BLaER1 treated with 17β-estradiol and CSF1 and Interleukin-3, amounts not matched to agents 10 nM and 100 nM (cell line): ENCODE results near the gene SLC7A5.
"Not testable (repeated sequence)": the region's sequence is repeated elsewhere in the genome, so short reads cannot be mapped to it uniquely, and the experiment has no call there.

ENCODE experiments used
- H3K27ac ChIP-seq, 11 experiments: shearing (Covaris generic); formaldehyde crosslinking; 2 replicates each; pipeline ENCODE4 v1.8.1; 2022
- H3K27me3 ChIP-seq, 11 experiments: shearing (Covaris generic); formaldehyde crosslinking; 2 replicates each; pipeline ENCODE4 v1.8.1; 2022
- H3K36me3 ChIP-seq, 11 experiments: shearing (Covaris generic); formaldehyde crosslinking; 2 replicates each; pipeline ENCODE4 v1.8.1; 2022
- H3K4me1 ChIP-seq, 10 experiments: shearing (Covaris generic); formaldehyde crosslinking; 2 replicates each; pipeline ENCODE4 v1.8.1; 2022
- H3K4me2 ChIP-seq, 11 experiments: shearing (Covaris generic); formaldehyde crosslinking; 2 replicates each; pipeline ENCODE4 v1.8.1; 2022
- H3K4me3 ChIP-seq, 10 experiments: shearing (Covaris generic); formaldehyde crosslinking; 2 replicates each; pipeline ENCODE4 v1.8.1; 2022
- H3K9ac ChIP-seq, 11 experiments: shearing (Covaris generic); formaldehyde crosslinking; 2 replicates each; pipeline ENCODE4 v1.8.1; 2022
- H3K9me3 ChIP-seq, 11 experiments: shearing (Covaris generic); formaldehyde crosslinking; replicated peaks in 1 of 11; 2 replicates each; pipeline ENCODE4 v1.8.1; 2022
- H4K20me1 ChIP-seq, 11 experiments: shearing (Covaris generic); formaldehyde crosslinking; 2 replicates each; pipeline ENCODE4 v1.8.1; 2022
- Cebpa-rat ChIP-seq, 11 experiments: shearing (Covaris generic); IDR thresholded peaks; 2 replicates each; pipeline ENCODE4 v1.8.1; 2022

Gene SLC7A5

GRCh38 chr16:87869061-87869878 is at the start of gene SLC7A5:
SLC7A5 (minus strand) TSS chr16:87869507; CDS start chr16:87869422, 85 bp downstream.
- H3K4me1 ChIP-seq: peaks cover 53 to 66% (median 57%) of the 10 kb centered on the region in 10 experiments
- H3K4me2 ChIP-seq: peak within 1 kb of the TSS; percentile 84 to 100 (median 93)
- not testable (repeated sequence) for H3K27me3 ChIP-seq, H3K9me3 ChIP-seq
- peak within 1 kb of the TSS in 10 of 11 experiments; percentile 63 to 95 (median 82); a peak in 21 of 22 replicates for H3K27ac ChIP-seq
- peaks cover 0 to 38% (median 21%) of the 10 kb centered on the region in 11 experiments; a peak in 17 of 22 replicates for H3K36me3 ChIP-seq
- peaks cover 33 to 50% (median 49%) of the 10 kb centered on the region in 11 experiments; a peak in 21 of 22 replicates for H4K20me1 ChIP-seq
- H3K9ac ChIP-seq: peak within 1 kb of the TSS; percentile 73 to 98 (median 85); a peak in 21 of 22 replicates
- H3K4me3 ChIP-seq: peak within 1 kb of the TSS; percentile 71 to 97 (median 85)

DNA sequence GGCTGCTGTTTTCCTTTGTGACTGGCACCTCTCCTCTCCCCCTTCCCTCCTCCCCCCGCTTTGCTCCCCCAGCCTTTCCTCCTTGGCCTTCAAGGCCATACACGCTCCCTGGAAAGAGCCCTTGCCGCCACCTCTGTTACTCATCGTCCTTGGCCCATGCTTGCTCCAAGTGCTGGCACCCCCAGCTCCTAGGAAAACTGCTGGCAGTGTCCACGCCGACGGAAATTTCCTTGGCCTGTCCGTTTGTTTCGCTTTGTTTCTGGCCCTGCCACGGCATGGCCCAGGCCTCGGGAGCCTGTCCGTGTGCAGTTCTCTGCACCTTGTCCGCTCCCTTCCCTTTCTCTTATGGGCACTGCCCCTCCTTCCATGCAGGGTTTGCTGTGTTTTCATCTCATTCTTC is 49.0 kb upstream of the SLC7A5 start:
- TF ChIP-seq Cebpa-rat (IDR thresholded peaks at IDR 0.05): no peak
- H4K20me1 ChIP-seq: no peaks in the 10 kb centered on the region; a peak in 1 of 22 replicates
- H3K27me3 ChIP-seq: peaks cover 0 to 28% (median 16%) of the 10 kb centered on the region in 11 experiments; a peak in 17 of 22 replicates
- no peak overlapping the region for H3K9ac ChIP-seq
- H3K4me1 ChIP-seq: peaks cover 21 to 46% (median 30%) of the 10 kb centered on the region in 10 experiments
- no peak overlapping the region for H3K4me3 ChIP-seq
- H3K27ac ChIP-seq: no peak overlapping the region
- no peaks in the 10 kb centered on the region for H3K9me3 ChIP-seq
- peak overlapping the region in 5 of 11 experiments; percentile 6 to 81 (median 51); a peak in 8 of 22 replicates for H3K4me2 ChIP-seq
- H3K36me3 ChIP-seq: no peaks in the 10 kb centered on the region

GRCh38 chr16:87917503-87917902 is 48.2 kb upstream of the SLC7A5 start:
- no peaks in the 10 kb centered on the region for H3K9me3 ChIP-seq
- H3K4me3 ChIP-seq: no peak overlapping the region
- peaks cover 0 to 19% (median 11%) of the 10 kb centered on the region in 11 experiments; a peak in 12 of 22 replicates for H3K27me3 ChIP-seq
- no peak for TF ChIP-seq Cebpa-rat (IDR thresholded peaks at IDR 0.05)
- no peaks in the 10 kb centered on the region for H3K36me3 ChIP-seq
- peaks cover 27 to 46% (median 31%) of the 10 kb centered on the region in 10 experiments for H3K4me1 ChIP-seq
- H3K27ac ChIP-seq: no peak overlapping the region
- H3K9ac ChIP-seq: no peak overlapping the region
- no peaks in the 10 kb centered on the region; a peak in 1 of 22 replicates for H4K20me1 ChIP-seq
- no peak overlapping the region for H3K4me2 ChIP-seq

DNA sequence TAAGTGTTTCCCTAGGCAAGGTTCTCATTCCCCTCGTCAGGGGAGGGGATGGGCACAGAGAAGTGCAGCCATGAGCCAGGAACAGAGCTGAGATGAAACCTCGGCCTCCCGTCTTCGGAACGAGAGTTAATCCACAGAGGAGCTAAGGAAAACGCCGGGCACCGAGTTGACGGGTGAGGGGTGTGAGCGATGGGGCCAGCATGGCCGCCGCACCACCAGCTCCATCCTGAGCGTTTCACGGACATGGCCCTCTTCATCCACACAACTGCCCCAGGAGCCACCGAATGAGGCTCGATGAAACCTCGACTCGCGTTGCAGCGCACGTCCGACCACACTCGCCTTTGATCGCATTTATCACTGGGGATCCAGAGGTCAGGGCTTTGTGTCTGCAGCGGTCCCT is 45.5 kb upstream of the SLC7A5 start:
- peaks cover 33 to 59% (median 45%) of the 10 kb centered on the region in 10 experiments for H3K4me1 ChIP-seq
- H3K9me3 ChIP-seq: no peaks in the 10 kb centered on the region
- H4K20me1 ChIP-seq: no peaks in the 10 kb centered on the region; a peak in 1 of 22 replicates
- H3K4me3 ChIP-seq: no peak overlapping the region
- H3K4me2 ChIP-seq: peak overlapping the region in 1 of 11 experiments; percentile 74; a peak in 1 of 22 replicates
- H3K27ac ChIP-seq: no peak overlapping the region
- TF ChIP-seq Cebpa-rat (IDR thresholded peaks at IDR 0.05): no peak
- peaks cover 0 to 25% (median 15%) of the 10 kb centered on the region in 11 experiments; a peak in 11 of 22 replicates for H3K27me3 ChIP-seq
- H3K36me3 ChIP-seq: no peaks in the 10 kb centered on the region
- no peak overlapping the region for H3K9ac ChIP-seq

GRCh38 chr16:87914021-87914725 is 44.9 kb upstream of the SLC7A5 start:
- not testable (repeated sequence) for H4K20me1 ChIP-seq, H3K9ac ChIP-seq, H3K4me3 ChIP-seq, H3K36me3 ChIP-seq, H3K27ac ChIP-seq, H3K9me3 ChIP-seq
- H3K4me2 ChIP-seq: peak overlapping the region; percentile 64 to 92 (median 84)
- peaks cover 0 to 25% (median 15%) of the 10 kb centered on the region in 11 experiments; a peak in 11 of 22 replicates for H3K27me3 ChIP-seq
- H3K4me1 ChIP-seq: peaks cover 33 to 59% (median 48%) of the 10 kb centered on the region in 10 experiments

DNA sequence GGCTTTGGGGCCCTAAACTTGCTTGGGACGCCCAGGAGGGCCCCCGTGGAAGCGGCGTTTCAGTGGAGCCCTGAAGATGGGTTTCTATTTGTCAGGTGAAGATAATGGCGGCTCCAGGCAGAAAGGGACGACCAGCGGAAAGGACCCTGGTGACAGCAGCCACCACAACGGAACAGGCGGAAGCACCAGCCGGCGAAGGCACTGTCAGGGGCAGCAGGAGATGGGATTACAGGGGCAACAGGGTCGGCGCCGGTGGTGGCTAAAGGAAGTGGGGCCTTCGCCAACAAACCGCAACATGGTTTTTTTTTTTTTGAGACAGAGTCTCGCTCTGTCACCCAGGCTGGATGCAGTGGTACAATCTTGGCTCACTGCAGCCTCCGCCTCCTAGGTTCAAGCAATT is 43.4 kb upstream of the SLC7A5 start:
- H4K20me1 ChIP-seq, H3K36me3 ChIP-seq, H3K9me3 ChIP-seq: not testable (repeated sequence)
- Histone ChIP-seq H3K4me1 (peaks cover 23 to 55% (median 51%) of the 10 kb centered on the region in 10 experiments), H3K27ac (peak overlapping the region in 8 of 11 experiments; percentile 24 to 85 (median 64); a peak in 15 of 22 replicates), H3K4me3 (peak overlapping the region in 5 of 10 experiments; percentile 19 to 37 (median 28); a peak in 6 of 20 replicates), H3K27me3 (peaks cover 0 to 34% (median 15%) of the 10 kb centered on the region in 11 experiments; a peak in 14 of 22 replicates), H3K4me2 (peak overlapping the region; percentile 64 to 92 (median 84)), H3K9ac (peak overlapping the region in 6 of 11 experiments; percentile 10 to 73 (median 35); a peak in 8 of 22 replicates)

GRCh38 chr16:87911106-87911763 is 41.9 kb upstream of the SLC7A5 start:
- H3K4me3 ChIP-seq, H4K20me1 ChIP-seq, H3K9me3 ChIP-seq, H3K36me3 ChIP-seq: not testable (repeated sequence)
- Histone ChIP-seq H3K4me1 (peaks cover 23 to 65% (median 57%) of the 10 kb centered on the region in 10 experiments), H3K27me3 (peaks cover 0 to 41% (median 15%) of the 10 kb centered on the region in 11 experiments; a peak in 14 of 22 replicates), H3K9ac (peak overlapping the region in 3 of 11 experiments; percentile 18 to 73 (median 37); a peak in 4 of 22 replicates), H3K27ac (peak overlapping the region in 3 of 11 experiments; percentile 62 to 85 (median 74); a peak in 6 of 22 replicates), H3K4me2 (peak overlapping the region in 8 of 11 experiments; percentile 72 to 92 (median 86); a peak in 16 of 22 replicates)

DNA sequence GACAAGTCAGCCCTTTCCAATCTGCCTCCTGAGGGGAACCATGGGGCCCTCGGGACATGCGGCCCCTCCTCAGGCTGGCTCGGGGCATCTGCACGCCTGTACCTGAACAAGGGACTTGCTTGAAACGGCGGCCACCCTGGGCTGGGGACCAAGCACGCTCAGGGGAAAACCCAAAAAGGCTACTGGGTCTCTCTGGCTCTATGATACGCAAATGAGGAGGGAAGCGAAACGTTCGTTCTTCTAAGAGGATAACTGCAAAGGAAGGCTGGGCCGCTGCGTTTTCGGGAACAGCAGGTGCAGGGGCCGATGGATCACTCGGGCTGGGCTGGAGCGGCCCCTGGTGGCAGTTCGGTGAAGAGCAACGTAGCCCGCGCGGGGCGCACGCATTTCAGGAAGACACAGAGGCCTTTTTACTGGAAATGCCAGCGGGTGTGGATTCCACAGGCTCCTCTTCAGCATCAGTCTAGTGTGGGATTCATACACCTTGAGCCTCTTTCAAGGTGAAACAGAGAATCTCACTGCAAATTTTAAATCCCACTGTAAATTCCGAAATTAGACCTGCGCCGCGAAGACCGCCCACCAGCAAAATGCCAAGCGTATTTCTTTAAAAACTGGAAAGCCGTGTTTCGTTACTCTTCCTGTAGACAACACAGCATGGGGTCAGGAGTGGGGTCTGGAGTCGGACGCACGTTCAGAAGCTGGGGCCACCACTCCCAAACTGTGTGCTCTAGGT is 40.1 kb upstream of the SLC7A5 start:
- Histone ChIP-seq H3K4me2 (peak overlapping the region in 10 of 11 experiments; percentile 46 to 75 (median 61); a peak in 17 of 22 replicates), H3K27ac (peak overlapping the region in 1 of 11 experiments; percentile 36; a peak in 1 of 22 replicates), H3K4me1 (peaks cover 22 to 70% (median 56%) of the 10 kb centered on the region in 10 experiments), H3K27me3 (peaks cover 3 to 45% (median 8%) of the 10 kb centered on the region in 11 experiments; a peak in 14 of 22 replicates)
- not testable (repeated sequence) for H3K9me3 ChIP-seq, H3K36me3 ChIP-seq, H3K4me3 ChIP-seq, H4K20me1 ChIP-seq, H3K9ac ChIP-seq

DNA sequence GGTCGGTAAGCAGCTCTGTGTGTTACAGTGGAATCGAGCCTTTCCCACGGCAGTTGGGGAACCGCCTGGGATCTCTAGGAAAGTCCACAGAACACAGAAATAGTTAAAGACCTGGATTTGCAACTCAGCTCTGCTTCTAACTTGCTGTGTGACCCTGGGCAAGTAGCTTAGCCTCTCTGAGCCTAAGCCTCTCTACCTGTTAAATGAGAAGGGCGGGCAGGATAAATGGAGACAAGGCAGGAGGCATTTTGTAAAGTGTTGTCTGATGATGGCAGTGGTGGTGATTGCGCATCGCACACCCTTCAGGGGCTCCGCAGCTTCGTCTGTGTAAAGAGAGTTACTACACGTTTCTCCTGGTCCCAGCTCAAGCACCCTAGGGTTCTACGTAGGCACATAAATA is 38.8 kb upstream of the SLC7A5 start:
- H3K9me3 ChIP-seq, H3K9ac ChIP-seq, H4K20me1 ChIP-seq, H3K4me3 ChIP-seq, H3K36me3 ChIP-seq, H3K27ac ChIP-seq: not testable (repeated sequence)
- Histone ChIP-seq H3K4me2 (0 out of 22 replicates have a peak overlapping the region, but pooled peaks of 1 of the 11 experiments have one; percentile 60), H3K4me1 (peaks cover 11 to 59% (median 44%) of the 10 kb centered on the region in 10 experiments), H3K27me3 (peaks cover 0 to 43% (median 7%) of the 10 kb centered on the region in 11 experiments; a peak in 10 of 22 replicates)

- not testable (repeated sequence) for H3K9ac ChIP-seq, H3K36me3 ChIP-seq, H3K27ac ChIP-seq, H3K9me3 ChIP-seq, H3K4me3 ChIP-seq, H4K20me1 ChIP-seq
- H3K4me2 ChIP-seq: peak overlapping the region in 1 of 11 experiments; percentile 20; a peak in 1 of 22 replicates
- peaks cover 14 to 34% (median 20%) of the 10 kb centered on the region in 10 experiments; a peak in 16 of 20 replicates for H3K4me1 ChIP-seq
- H3K27me3 ChIP-seq: peaks cover 0 to 23% (median 3%) of the 10 kb centered on the region in 11 experiments; a peak in 7 of 22 replicates
Measured at GRCh38 chr16:87905521-87905920, 36.2 kb upstream of the SLC7A5 start.

GRCh38 chr16:87904963-87905362 is 35.7 kb upstream of the SLC7A5 start:
- not testable (repeated sequence) for H3K9me3 ChIP-seq, H3K4me3 ChIP-seq, H3K9ac ChIP-seq, H3K27ac ChIP-seq, H3K36me3 ChIP-seq, H4K20me1 ChIP-seq
- H3K4me2 ChIP-seq: peak overlapping the region in 2 of 11 experiments; percentile 15 to 20; a peak in 2 of 22 replicates
- H3K4me1 ChIP-seq: peaks cover 14 to 32% (median 18%) of the 10 kb centered on the region in 10 experiments; a peak in 16 of 20 replicates
- peaks cover 0 to 23% (median 3%) of the 10 kb centered on the region in 11 experiments; a peak in 7 of 22 replicates for H3K27me3 ChIP-seq
